ENCODE data around the gene FKBP14. TPM values are rescaled to one million over a fixed set of nuclear protein-coding genes. Genes with fewer than 3 reads are reported as not detected.

FKBP14 gene
- total and polyA plus RNA-seq, 2 of the 8 experiments (the other 6 are each of a cell fraction or from before 2014, with no cell fraction given): 3.2 to 20.7 TPM

DNA sequence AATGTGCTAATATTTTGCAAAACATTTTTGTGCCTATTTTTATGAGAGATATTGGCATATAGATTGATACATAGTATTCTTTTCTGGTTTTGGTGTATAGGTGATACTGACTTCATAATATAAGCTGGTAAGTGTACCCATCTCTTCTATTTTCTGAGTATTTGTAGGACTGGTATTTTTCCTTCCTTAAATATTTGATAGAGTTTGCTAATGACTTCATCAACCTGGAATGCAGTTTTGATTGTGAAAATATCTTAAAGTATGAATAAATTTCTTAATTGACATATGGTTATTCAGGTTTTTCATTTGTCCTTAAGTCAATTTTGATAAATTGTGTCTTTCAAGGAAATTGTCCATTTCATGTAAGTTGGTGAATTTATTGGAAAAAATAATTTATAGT, 30.9 kb downstream of the FKBP14 start:
- H3K79me1 ChIP-seq (ENCODE audit: low read depth, low read length): no peaks in the 10 kb centered on the region
- H2BK120ac ChIP-seq (replicated peaks; ENCODE audit: low read depth, low read length): no peak overlapping the region
- H3K36me3 ChIP-seq (ENCODE audit: control insufficient read depth in 2 of 4, insufficient read depth in 4 of 4, low read length in 3 of 4): no peaks in the 10 kb centered on the region
- ChIA-PET POLR2A (ENCODE audit: partially characterized antibody) (interaction anchor here (0.6 kb wide), 1 partner anchor 490 kb away, joined by 3 read pairs; no protein-coding TSS in a partner anchor), CTCF (ENCODE audit: partially characterized antibody) (no interaction called here)
- FAIRE-seq (no peak), DNase-seq (ENCODE audit: low read depth in 1 of 2, low spot score in 2 of 2) (no peak)
- H3K79me2 ChIP-seq (ENCODE audit: control insufficient read depth in 1 of 2, insufficient read depth in 2 of 2, low read length in 2 of 2): no peaks in the 10 kb centered on the region
- H4K5ac ChIP-seq (ENCODE audit: insufficient read length, low read depth, low read length): no peak overlapping the region
- no peak overlapping the region for H2AK5ac ChIP-seq (ENCODE audit: low read depth, low read length)
- no peaks in the 10 kb centered on the region; a peak in 1 of 7 replicates for H3K4me1 ChIP-seq (replicated peaks in 1 of 4; ENCODE audit: control insufficient read depth in 3 of 4, insufficient read depth in 4 of 4, low read length in 3 of 4)
- no peak overlapping the region for H2BK15ac ChIP-seq (ENCODE audit: low read length)
- H3K23ac ChIP-seq (ENCODE audit: insufficient read length): no peak overlapping the region
- H3K4me3 ChIP-seq (ENCODE audit: extremely low read depth in 1 of 4, insufficient read depth in 2 of 4, low read depth in 3 of 4, low read length in 4 of 4): no peak overlapping the region
- H3K27me3 ChIP-seq (replicated peaks in 1 of 4; ENCODE audit: control insufficient read depth in 3 of 4, extremely low read depth in 1 of 4, insufficient read depth in 3 of 4, low read length in 3 of 4): no peaks in the 10 kb centered on the region; a peak in 1 of 7 replicates
- no peak overlapping the region for H2BK20ac ChIP-seq (ENCODE audit: low read length)
- H2AFZ ChIP-seq (ENCODE audit: low read length): no peak overlapping the region
- no peak overlapping the region for H4K8ac ChIP-seq (ENCODE audit: extremely low read depth, insufficient read depth, low read length)
- H2BK12ac ChIP-seq (ENCODE audit: low read depth, low read length): no peak overlapping the region
- no peaks in the 10 kb centered on the region for H3K23me2 ChIP-seq (ENCODE audit: low read depth, low read length)
- H3K14ac ChIP-seq (ENCODE audit: insufficient read length): no peak overlapping the region
- H3K27ac ChIP-seq (ENCODE audit: low read depth, low read length): no peak overlapping the region
- H4K91ac ChIP-seq (replicated peaks; ENCODE audit: insufficient read length, low read length): no peak overlapping the region
- no peaks in the 10 kb centered on the region for H4K20me1 ChIP-seq (replicated peaks in 1 of 2; ENCODE audit: control insufficient read depth in 1 of 2, insufficient read depth in 2 of 2, low read length in 2 of 2)
- H3K9me3 ChIP-seq (ENCODE audit: insufficient read depth in 2 of 2, low read depth in 1 of 2, low read length in 1 of 2): peaks cover 9 to 11% of the 10 kb centered on the region in 2 experiments
- no peak overlapping the region for H3K9ac ChIP-seq (replicated peaks in 1 of 4; ENCODE audit: extremely low read depth in 1 of 4, low read depth in 3 of 4, low read length in 3 of 4)
- no peak overlapping the region for H3K18ac ChIP-seq (ENCODE audit: extremely low read depth, low read length)
- H3K56ac ChIP-seq (replicated peaks; ENCODE audit: insufficient read length, low read depth, low read length): no peak overlapping the region
- no peak overlapping the region for H3K4ac ChIP-seq (replicated peaks; ENCODE audit: insufficient read length, low read depth, low read length)
- no peak overlapping the region for H3K4me2 ChIP-seq (ENCODE audit: insufficient read depth in 1 of 2, low read depth in 2 of 2, low read length in 2 of 2)
- no peak overlapping the region for H2BK5ac ChIP-seq (ENCODE audit: low read depth, low read length)
- TF ChIP-seq SIX5 (IDR thresholded peaks at IDR 0.05; ENCODE audit: low read depth, low read length): no peak
- no peak for TF ChIP-seq HDAC6 (IDR thresholded peaks at IDR 0.05; ENCODE audit: low read depth, low read length)
- TF ChIP-seq ASH2L (IDR thresholded peaks at IDR 0.05; ENCODE audit: low read length): no peak
- TF ChIP-seq JUN (IDR thresholded peaks at IDR 0.05; ENCODE audit: low read depth, low read length): no peak
- TF ChIP-seq RAD21 (IDR thresholded peaks at IDR 0.05 in 1 of 2, conservative IDR thresholded peaks at IDR 0.05 in 1 of 2; ENCODE audit: low read depth in 2 of 2, low read length in 2 of 2): no peak
- no peak for TF ChIP-seq TCF12 (IDR thresholded peaks at IDR 0.05; ENCODE audit: low read depth, low read length)
- no peak for TF ChIP-seq RFX5 (IDR thresholded peaks at IDR 0.05; ENCODE audit: borderline replicate concordance, low read depth, low read length)
- TF ChIP-seq, protein P1, sequence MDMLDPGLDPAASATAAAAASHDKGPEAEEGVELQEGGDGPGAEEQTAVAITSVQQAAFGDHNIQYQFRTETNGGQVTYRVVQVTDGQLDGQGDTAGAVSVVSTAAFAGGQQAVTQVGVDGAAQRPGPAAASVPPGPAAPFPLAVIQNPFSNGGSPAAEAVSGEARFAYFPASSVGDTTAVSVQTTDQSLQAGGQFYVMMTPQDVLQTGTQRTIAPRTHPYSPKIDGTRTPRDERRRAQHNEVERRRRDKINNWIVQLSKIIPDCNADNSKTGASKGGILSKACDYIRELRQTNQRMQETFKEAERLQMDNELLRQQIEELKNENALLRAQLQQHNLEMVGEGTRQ (IDR thresholded peaks at IDR 0.05; ENCODE audit: low read length): no peak
- TF ChIP-seq CREB1 (IDR thresholded peaks at IDR 0.05): no peak
- TF ChIP-seq RNF2 (IDR thresholded peaks at IDR 0.05; ENCODE audit: borderline replicate concordance, low read depth, low read length, missing control alignments, poor library complexity, severe bottlenecking): no peak
- TF ChIP-seq, protein P2, sequence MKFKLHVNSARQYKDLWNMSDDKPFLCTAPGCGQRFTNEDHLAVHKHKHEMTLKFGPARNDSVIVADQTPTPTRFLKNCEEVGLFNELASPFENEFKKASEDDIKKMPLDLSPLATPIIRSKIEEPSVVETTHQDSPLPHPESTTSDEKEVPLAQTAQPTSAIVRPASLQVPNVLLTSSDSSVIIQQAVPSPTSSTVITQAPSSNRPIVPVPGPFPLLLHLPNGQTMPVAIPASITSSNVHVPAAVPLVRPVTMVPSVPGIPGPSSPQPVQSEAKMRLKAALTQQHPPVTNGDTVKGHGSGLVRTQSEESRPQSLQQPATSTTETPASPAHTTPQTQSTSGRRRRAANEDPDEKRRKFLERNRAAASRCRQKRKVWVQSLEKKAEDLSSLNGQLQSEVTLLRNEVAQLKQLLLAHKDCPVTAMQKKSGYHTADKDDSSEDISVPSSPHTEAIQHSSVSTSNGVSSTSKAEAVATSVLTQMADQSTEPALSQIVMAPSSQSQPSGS (IDR thresholded peaks at IDR 0.05; ENCODE audit: low read length): no peak
- no peak for TF ChIP-seq PHF8 (conservative IDR thresholded peaks at IDR 0.05; ENCODE audit: low read depth, low read length)

Data from H1 (cell line).